Activated gamma-delta T cell treated with anti-CD3 and anti-CD28 coated beads, Interleukin-2, amount 50 U/mL, for 16 hours (primary cell): ENCODE measurements around the gene ITGBL1.

ENCODE experiments used
- DNase-seq: peaks from one replicate; pipeline ENCODE4 v3.0.0-alpha.2; 2020; ENCODE audit warnings: low read depth

Gene ITGBL1

DNA sequence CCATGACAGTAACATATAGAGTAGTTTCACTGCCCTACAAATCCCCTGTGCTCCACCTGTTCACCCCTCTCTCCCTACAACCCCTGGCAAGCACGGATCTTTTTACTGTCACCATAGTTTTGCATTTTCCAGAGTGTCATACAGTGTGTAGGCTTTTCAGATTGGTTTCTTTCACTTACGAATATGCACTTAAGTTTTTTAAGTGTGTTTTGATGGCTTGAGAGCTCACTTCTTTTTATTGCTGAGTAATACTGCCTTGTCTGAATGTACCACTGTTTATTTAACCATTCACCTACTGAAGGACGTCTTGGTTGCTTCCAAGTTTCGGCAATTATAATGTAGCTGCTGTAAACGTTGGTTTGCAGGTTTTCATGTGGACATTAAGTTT, 175.1 kb downstream of the ITGBL1 start:
- DNase-seq, result no peak

- DNase-seq, result no peak
Observed at GRCh38 chr13:101628900-101629299, 176.4 kb downstream of the ITGBL1 start.

- DNase-seq, result no peak
Observed at GRCh38 chr13:101631395-101631794, 178.9 kb downstream of the ITGBL1 start.

DNA sequence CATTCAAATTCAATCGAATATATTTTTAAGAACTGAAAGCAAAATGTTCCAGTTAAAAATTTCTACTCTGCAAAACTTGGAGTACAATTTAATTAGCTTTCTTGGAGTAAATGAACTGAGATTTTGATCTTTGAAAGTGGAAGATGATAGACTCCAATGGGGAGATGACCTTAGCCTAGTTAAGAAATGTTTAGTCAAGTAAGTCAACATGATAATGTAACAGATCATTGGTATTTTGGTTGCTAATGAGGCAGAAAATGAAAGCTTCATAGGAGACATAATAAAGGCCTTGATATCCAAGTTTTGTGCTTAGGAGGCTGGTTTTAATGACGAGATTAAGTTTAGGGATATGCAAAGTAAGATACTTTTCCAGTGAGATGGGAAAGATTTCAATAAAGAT, 181.7 kb downstream of the ITGBL1 start:
- no peak for DNase-seq

- DNase-seq, result no peak
Observed at GRCh38 chr13:101639711-101640110, 187.2 kb downstream of the ITGBL1 start.

- DNase-seq, result no peak
Observed at GRCh38 chr13:101640788-101641400, 188.4 kb downstream of the ITGBL1 start.

DNA sequence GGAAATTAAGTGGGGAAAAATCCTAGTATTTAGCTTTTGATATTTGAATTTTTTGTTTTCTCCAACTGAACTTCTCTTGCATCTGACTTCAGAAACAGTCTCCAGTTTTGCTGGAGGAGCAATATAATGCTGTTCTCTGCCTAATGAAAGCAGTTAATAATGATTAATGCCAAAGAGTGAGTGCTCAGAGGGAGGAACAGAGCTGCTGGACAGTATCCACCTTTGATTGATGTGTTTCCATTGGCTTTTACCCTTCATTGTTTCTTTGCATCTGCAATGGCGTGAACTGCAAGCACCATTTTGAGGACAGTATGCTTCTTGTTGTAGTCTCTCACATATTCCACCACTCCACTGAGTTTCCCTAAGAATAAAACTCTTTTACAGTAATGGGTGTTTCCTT, 193.4 kb downstream of the ITGBL1 start:
- no peak for DNase-seq

DNA sequence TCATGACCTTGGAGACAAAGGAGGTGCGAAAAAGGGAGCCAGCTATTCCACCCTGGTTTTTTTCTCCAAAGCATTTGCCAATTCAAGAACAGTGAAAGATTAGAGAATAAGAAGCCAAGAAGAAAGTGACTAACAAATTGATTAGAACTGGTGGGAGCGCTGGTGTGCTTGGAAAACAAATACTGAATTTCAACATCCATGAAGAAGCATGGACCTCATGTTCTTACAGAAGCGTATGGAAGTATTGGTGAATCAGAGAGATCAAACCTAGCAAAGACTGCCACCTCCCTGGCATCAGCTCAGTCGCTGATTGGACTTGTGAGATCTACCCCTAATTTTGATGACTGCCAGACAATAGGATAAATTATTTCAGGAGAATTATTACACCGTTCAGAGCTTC, 195.3 kb downstream of the ITGBL1 start:
- DNase-seq, result no peak

- DNase-seq, result no peak
Observed at GRCh38 chr13:101648766-101649487, 196.5 kb downstream of the ITGBL1 start.

- DNase-seq, result no peak
Observed at GRCh38 chr13:101649488-101650126, 197.1 kb downstream of the ITGBL1 start.

GRCh38 chr13:101654883-101655282, 202.4 kb downstream of the ITGBL1 start:
- no peak for DNase-seq

DNA sequence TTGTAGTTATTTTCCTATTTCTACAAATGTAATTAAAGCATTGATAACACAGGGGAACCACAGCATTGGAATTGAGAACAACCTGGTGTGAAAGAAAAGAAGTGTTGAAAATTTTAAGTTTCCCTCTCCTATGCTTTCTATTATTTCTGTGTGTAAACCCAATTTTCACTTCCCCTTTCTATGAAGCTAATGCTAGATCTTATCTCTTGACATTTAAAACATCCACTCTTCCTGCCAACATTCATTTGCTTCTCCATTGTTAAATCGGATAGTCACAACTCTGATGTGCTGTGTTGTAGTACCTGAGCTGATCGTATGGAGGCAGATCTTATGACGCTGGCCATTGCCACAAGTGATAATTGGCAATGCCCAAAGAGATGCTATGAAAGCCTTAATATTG, 203.0 kb downstream of the ITGBL1 start:
- no peak for DNase-seq

- DNase-seq, result no peak
Observed at GRCh38 chr13:101660711-101661110, 208.2 kb downstream of the ITGBL1 start.

- DNase-seq, result no peak
Observed at GRCh38 chr13:101661839-101662238, 209.4 kb downstream of the ITGBL1 start.

DNA sequence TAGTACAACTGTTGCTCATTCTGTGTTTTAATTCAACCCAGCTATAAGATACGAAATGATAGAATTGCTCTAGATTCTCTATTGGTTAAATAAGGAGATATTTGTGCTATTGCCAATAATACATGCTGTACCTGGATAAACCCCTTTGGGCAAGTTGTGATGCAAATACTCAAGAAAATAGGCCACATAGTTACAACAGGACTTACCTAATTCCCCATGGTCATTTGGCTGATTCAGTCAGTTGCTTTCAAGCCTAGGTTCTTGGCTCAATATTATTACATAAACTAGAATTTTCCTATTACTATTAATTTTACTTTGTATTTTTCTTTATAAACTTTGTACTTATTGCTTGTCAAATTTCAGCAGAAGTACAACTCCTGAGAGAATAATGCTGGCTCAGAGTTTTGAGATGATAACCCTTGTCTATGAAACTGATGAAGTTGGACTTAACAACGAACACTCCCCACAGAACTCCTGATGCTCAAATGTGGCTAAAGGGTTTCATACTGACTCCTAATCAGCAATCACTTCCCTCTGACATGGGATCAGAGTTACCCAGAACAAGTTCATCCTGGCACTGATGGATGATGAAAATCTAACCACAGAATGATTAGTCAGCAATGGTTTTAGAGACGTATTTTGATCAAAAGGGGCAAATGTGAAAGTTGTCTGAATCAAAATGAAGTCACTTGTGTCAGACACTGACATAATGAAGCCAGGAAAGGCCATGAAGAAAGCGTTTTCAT, 221.1 kb downstream of the ITGBL1 start:
- no peak for DNase-seq

GRCh38 chr13:101681834-101682233, 229.4 kb downstream of the ITGBL1 start:
- DNase-seq, result no peak

GRCh38 chr13:101686003-101686402, 233.5 kb downstream of the ITGBL1 start:
- no peak for DNase-seq

DNA sequence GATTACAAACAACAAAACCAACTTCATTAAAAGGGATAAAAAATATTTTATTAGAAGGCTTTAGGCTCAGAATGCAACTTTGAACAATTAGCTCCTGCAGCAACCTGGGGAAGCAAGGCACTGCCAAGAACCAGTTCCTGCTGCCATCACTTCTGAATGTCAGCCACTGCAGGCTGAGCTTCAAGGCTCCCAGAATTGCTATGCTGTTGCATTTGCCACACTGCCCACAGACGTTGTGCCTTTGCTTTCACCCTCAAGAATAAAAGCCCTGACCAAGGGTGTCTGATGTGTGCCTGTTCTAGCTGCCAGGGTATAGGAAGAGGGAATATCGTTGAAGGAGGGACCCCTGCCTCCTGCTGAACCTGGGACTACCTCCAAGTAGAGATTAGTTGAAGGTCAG, 238.4 kb downstream of the ITGBL1 start:
- no peak for DNase-seq

GRCh38 chr13:101691341-101691860, 238.9 kb downstream of the ITGBL1 start:
- DNase-seq, result no peak

DNA sequence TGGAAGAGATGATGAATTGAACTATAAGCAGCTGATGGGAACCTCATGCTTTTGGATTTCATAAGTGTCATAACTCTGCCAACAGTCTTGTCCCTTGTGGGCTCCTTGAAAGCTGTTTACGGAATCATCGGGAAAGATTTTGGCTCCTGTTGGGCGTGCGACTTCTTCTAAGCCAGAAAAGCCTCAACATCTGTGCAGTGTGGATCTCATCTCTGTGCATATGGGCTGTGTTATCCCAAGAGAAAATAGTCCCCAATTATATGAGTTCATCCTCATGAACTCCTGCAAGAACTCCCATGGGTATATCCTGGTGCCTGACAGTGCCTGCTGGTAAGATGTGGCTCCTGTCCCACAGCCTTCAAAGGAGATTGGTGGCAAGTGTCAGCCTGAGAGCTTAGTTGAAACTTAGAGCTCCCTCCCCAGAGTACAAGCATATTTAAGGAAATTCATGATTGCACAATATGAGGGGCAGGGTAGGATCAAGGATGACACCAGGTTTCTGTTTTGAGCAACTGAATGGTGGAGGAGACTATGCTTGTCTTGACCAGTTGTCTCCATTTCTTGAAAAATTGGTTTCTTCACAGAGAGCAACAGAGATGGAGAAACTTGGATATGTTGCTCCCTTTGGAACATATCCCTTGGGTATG, 243.5 kb downstream of the ITGBL1 start:
- no peak for DNase-seq

DNA sequence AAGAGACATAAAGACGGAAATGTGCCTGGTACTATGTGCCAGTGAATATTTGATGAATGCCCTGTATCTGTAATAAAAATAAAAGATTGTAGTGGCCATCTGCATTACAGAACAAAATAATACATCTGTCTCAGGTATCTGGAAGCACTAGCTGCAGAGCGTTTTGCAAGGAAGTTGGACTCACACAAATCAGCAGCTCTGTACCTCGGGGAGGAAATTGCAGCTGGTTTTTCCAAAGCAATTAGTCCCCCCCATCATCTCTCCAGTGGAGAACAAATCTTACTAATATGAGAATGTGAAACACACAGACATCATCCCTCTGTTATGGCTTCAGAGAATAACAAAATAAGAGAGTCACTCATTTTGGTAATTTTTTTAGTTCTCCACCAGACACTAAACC, 245.3 kb downstream of the ITGBL1 start:
- no peak for DNase-seq

DNA sequence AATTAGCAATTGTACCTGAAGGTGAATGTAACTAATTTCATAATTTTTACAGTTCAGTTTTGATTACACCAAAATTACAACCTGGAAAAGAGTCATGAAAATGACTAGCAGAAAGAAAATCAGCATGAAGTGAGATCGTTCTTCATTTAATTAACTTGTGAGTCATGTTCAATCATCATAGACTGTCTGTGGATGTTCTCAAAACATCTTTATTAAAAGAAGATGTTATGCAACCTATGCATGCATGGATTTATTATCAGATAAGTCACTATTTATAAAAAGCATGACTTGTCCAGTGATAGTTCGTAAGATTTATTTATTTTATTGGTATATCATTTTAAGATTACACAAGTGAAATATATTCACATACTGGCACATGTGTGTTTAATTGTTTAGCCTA, 245.9 kb downstream of the ITGBL1 start:
- DNase-seq, result no peak
